ENCODE results near the gene TRNT1. TPM values are rescaled to one million over a fixed set of nuclear protein-coding genes. Genes with fewer than 3 reads are reported as not detected.
A peak's percentile ranks its signal among the peaks of the same experiment; 100 is the strongest.

The TRNT1 gene
- total RNA-seq, 1 experiment from 2014 or later, result 41.7 TPM

DNA sequence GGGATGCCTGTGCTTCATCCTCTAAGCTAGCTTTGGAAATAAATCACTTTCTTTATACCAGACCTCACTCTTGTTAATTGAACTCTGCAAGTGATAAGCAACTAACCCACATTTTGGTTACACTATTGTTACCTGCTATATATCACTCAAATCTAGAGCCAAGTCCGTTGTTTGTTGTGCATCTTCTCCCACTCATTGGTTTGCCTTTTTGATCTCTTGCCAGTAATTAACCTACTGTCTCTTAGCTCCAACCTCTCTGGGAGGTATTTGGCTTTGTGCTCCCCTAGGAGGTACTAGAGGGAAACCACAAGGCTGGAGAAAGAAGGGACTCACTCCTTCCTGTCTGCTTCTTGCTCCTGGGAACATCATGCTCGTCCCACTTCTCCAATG, 65.5 kb downstream of the TRNT1 start:
- ChIA-PET POLR2A (ENCODE audit: low non-redundant PET) (no interaction called here), CTCF (no interaction called here)
- H3K36me3 ChIP-seq (ENCODE audit: insufficient read depth, low read length, poor library complexity, severe bottlenecking), result no peaks in the 10 kb centered on the region
- no peak overlapping the region for H3K4me3 ChIP-seq (ENCODE audit: low read depth, low read length, poor library complexity, severe bottlenecking)
- no peaks in the 10 kb centered on the region for H3K4me1 ChIP-seq (ENCODE audit: insufficient read depth, low read length, poor library complexity, severe bottlenecking)
- DNase-seq (ENCODE audit: low spot score), result no peak
- H3K27me3 ChIP-seq (replicated peaks; ENCODE audit: insufficient read depth, low read depth, low read length, poor library complexity), result peaks cover 31% of the 10 kb centered on the region
- no peaks in the 10 kb centered on the region for H3K9me3 ChIP-seq (ENCODE audit: low read depth, low read length, poor library complexity, severe bottlenecking)
- intact Hi-C loops (cut with micrococcal nuclease; ENCODE audit: unreplicated experiment), result no loop called here
- TF ChIP-seq, protein P1, sequence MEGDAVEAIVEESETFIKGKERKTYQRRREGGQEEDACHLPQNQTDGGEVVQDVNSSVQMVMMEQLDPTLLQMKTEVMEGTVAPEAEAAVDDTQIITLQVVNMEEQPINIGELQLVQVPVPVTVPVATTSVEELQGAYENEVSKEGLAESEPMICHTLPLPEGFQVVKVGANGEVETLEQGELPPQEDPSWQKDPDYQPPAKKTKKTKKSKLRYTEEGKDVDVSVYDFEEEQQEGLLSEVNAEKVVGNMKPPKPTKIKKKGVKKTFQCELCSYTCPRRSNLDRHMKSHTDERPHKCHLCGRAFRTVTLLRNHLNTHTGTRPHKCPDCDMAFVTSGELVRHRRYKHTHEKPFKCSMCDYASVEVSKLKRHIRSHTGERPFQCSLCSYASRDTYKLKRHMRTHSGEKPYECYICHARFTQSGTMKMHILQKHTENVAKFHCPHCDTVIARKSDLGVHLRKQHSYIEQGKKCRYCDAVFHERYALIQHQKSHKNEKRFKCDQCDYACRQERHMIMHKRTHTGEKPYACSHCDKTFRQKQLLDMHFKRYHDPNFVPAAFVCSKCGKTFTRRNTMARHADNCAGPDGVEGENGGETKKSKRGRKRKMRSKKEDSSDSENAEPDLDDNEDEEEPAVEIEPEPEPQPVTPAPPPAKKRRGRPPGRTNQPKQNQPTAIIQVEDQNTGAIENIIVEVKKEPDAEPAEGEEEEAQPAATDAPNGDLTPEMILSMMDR (conservative IDR thresholded peaks at IDR 0.05; ENCODE audit: low read depth, low read length), result no peak
- TF ChIP-seq EZH2 (IDR thresholded peaks at IDR 0.05; ENCODE audit: borderline replicate concordance, low read depth, low read length, poor library complexity, severe bottlenecking), result no peak
- no peak overlapping the region for H3K27ac ChIP-seq (ENCODE audit: low read depth, low read length, poor library complexity, severe bottlenecking)
- no TSS peak for BruUV-seq (replicated peaks)

DNA sequence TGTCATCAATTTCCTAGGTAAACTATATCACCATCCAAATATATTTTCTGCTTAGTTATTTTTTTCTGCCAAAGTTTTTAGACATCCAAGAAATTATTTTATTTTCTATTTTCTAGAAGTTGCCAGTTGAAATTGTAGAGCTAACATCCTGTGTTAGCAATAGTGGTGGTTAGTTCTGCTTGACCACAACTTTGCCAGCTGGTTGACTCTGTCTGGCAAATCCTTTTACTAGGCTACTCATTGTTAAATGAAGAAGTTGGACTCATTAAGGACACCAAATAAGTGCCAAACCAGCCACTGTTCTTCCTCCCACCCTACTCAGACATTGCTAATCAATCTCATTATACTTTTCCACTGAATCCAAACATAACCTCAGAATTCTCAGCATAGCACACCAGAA, 68.1 kb downstream of the TRNT1 start:
- ChIA-PET CTCF (no interaction called here), POLR2A (ENCODE audit: low non-redundant PET) (no interaction called here)
- Histone ChIP-seq H3K27ac (ENCODE audit: low read depth, low read length, poor library complexity, severe bottlenecking) (no peak overlapping the region), H3K9me3 (ENCODE audit: low read depth, low read length, poor library complexity, severe bottlenecking) (no peaks in the 10 kb centered on the region), H3K4me1 (ENCODE audit: insufficient read depth, low read length, poor library complexity, severe bottlenecking) (no peaks in the 10 kb centered on the region), H3K4me3 (ENCODE audit: low read depth, low read length, poor library complexity, severe bottlenecking) (no peak overlapping the region), H3K36me3 (ENCODE audit: insufficient read depth, low read length, poor library complexity, severe bottlenecking) (no peaks in the 10 kb centered on the region), H3K27me3 (replicated peaks; ENCODE audit: insufficient read depth, low read depth, low read length, poor library complexity) (peaks cover 34% of the 10 kb centered on the region)
- DNase-seq (ENCODE audit: low spot score), result no peak
- TF ChIP-seq, protein P1 (conservative IDR thresholded peaks at IDR 0.05; ENCODE audit: low read depth, low read length), result no peak
- TF ChIP-seq EZH2 (IDR thresholded peaks at IDR 0.05; ENCODE audit: borderline replicate concordance, low read depth, low read length, poor library complexity, severe bottlenecking), result no peak
- intact Hi-C loops (cut with micrococcal nuclease; ENCODE audit: unreplicated experiment), result loop anchor here (5.0 kb wide), 1 partner anchor 1437 kb away; no protein-coding TSS in a partner anchor
- BruUV-seq (replicated peaks), result no TSS peak

DNA sequence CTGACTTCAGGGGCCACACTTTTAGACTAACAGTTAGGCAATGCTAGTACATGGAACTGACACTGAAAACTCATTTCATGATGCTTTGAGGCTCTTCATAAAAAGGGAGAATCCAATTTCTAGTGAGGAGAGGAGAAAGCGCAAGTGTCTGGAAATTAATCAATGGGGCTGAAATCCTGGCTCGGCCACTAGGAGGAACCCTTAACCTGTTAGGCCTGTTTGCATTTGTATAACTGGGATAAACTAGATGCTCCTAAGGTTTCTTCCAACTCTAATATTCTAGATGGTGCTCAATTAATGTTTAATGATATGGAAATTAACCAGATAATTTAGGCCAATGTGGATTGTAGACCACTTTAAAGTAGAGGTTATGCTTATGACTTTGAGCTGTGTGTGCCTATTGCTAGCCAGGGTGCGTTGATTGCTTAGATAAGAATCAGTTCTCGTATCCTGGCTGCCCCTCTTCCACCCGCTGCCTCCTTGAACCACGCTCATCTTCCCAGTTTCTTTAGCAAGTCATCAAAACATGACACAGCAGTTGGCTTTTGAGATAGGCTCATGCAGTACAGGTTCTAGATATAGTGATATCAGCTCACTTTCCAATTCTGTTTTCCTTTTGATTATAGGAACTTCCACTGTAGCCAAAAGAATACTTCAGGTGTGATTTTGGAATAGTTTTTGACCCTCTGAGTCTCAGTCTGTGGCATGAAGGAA, 69.6 kb downstream of the TRNT1 start:
- CTCF ChIA-PET, result no interaction called here
- TF ChIP-seq, protein P1 (conservative IDR thresholded peaks at IDR 0.05; ENCODE audit: low read depth, low read length), result peak; percentile 58
- no peak for TF ChIP-seq EZH2 (IDR thresholded peaks at IDR 0.05; ENCODE audit: borderline replicate concordance, low read depth, low read length, poor library complexity, severe bottlenecking)
- POLR2A ChIA-PET (ENCODE audit: low non-redundant PET), result no interaction called here
- BruUV-seq (replicated peaks), result no TSS peak
- intact Hi-C loops (cut with micrococcal nuclease; ENCODE audit: unreplicated experiment), result loop anchor here (5.0 kb wide), 1 partner anchor 1436 kb away; no protein-coding TSS in a partner anchor
- Histone ChIP-seq H3K27me3 (replicated peaks; ENCODE audit: insufficient read depth, low read depth, low read length, poor library complexity) (peaks cover 27% of the 10 kb centered on the region), H3K27ac (ENCODE audit: low read depth, low read length, poor library complexity, severe bottlenecking) (no peak overlapping the region), H3K9me3 (ENCODE audit: low read depth, low read length, poor library complexity, severe bottlenecking) (no peaks in the 10 kb centered on the region), H3K4me1 (ENCODE audit: insufficient read depth, low read length, poor library complexity, severe bottlenecking) (no peaks in the 10 kb centered on the region), H3K4me3 (ENCODE audit: low read depth, low read length, poor library complexity, severe bottlenecking) (no peak overlapping the region), H3K36me3 (ENCODE audit: insufficient read depth, low read length, poor library complexity, severe bottlenecking) (no peaks in the 10 kb centered on the region)
- peak; percentile 23 for DNase-seq (ENCODE audit: low spot score)

Other genes with a start within 250 kb of the TRNT1 start
- not detected in 2 replicates for gene IL5RA, start 16.6 kb upstream of the TRNT1 start, total RNA-seq (2021)
- 39.9 and 41.6 TPM in 2 replicates for gene CRBN, start 52.8 kb downstream of the TRNT1 start, total RNA-seq (2021)